ENCODE measurements around the gene SCUBE1. TPM values are rescaled to one million over a fixed set of nuclear protein-coding genes. Genes with fewer than 3 reads are reported as not detected.

The SCUBE1 gene
- total and polyA plus RNA-seq, 2 of the 4 experiments (the other 2 are of a cell fraction) = not detected

DNA sequence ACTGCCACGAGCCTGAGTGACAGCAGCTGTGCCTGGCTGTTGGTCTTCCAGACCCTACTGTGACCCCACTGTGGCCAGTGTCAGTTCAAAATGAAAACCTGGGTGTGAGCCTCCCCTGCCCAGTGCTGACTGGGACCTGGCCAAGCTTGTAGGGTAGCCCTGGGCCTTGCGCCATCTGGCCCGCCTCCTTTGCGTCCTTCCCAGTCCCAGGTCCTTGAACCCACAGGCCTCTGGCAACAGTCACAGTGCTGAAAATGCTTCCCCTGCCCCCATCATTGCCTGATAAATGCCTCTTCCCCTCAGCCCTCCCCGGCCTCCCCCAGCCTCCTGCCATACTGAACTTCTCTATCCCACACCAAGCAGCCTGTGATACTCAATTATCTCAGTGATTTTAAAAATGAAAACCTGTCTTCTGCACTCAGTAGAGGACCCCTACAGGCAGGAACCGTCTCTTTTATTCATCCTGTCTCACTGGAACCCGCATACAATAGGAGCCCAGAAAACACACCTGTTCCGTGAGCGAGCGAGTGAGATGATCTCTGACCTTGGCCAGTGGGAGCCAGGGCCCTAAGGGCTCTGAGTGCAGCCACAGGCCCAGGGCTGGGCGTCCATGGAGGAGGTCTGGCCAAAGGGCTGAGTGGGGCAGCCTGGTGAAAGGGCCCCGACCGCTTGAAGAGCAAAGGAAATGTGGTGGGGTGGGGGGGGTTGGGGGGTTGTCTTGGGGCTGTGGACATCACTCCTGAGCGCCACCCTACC is 106.6 kb downstream of the SCUBE1 start:
- H3K27ac ChIP-seq (ENCODE audit: insufficient read depth, low read length) = no peak overlapping the region
- H3K4me1 ChIP-seq (ENCODE audit: control insufficient read depth, insufficient read depth, low read length) = no peaks in the 10 kb centered on the region
- in situ Hi-C loops (cut with MboI; ENCODE audit: low sequenced_read_pairs) = no loop called here

More for the DNA sequence above, 106.6 kb downstream of the SCUBE1 start:
- dilution Hi-C loops (cut with HindIII; ENCODE audit: low sequenced_read_pairs, unreplicated experiment) (no loop called here), intact Hi-C loops (cut with micrococcal nuclease) (no loop called here)
- ChIA-PET CTCF (no interaction called here), POLR2A (ENCODE audit: unreplicated experiment) (no interaction called here)
- no peak overlapping the region for H3K56ac ChIP-seq (ENCODE audit: extremely low read depth, insufficient read depth, low read length)
- H3K27me3 ChIP-seq (ENCODE audit: control insufficient read depth, insufficient read depth, low read length) = peaks cover 67% of the 10 kb centered on the region
- DNase-seq (no peak), ATAC-seq (ENCODE audit: low read depth) (no peak)
- no peak overlapping the region for H4K5ac ChIP-seq (ENCODE audit: low read depth, low read length)
- H2AK9ac ChIP-seq (replicated peaks; ENCODE audit: low read depth, low read length, poor library complexity) = no peak overlapping the region
- H3K4ac ChIP-seq (ENCODE audit: low read depth, low read length) = no peak overlapping the region
- H3K9me1 ChIP-seq (ENCODE audit: insufficient read depth, low read length) = no peaks in the 10 kb centered on the region
- no peak overlapping the region for H3K4me2 ChIP-seq (ENCODE audit: low read depth, low read length)
- H2BK5ac ChIP-seq (ENCODE audit: low read depth, low read length, poor library complexity, severe bottlenecking) = no peak overlapping the region
- H2BK120ac ChIP-seq (ENCODE audit: low read depth, low read length) = no peak overlapping the region
- WGBS, 2 experiments (ENCODE audit: extremely low coverage in 2 of 2, insufficient read length in 1 of 2) = 51% methylated on average over 6 of the region's 14 CpGs; no CpG with 5 or more reads in 1 of the 2 experiments
- H4K91ac ChIP-seq (ENCODE audit: insufficient read depth, low read depth, low read length) = no peak overlapping the region
- H3K36me3 ChIP-seq (ENCODE audit: control insufficient read depth, insufficient read depth, low read length) = no peaks in the 10 kb centered on the region
- H4K8ac ChIP-seq (ENCODE audit: low read depth in 2 of 2, low read length in 2 of 2) = no peak overlapping the region
- H3K14ac ChIP-seq (replicated peaks; ENCODE audit: low read depth, low read length) = no peak overlapping the region
- H3K18ac ChIP-seq (ENCODE audit: low read depth, low read length) = no peak overlapping the region
- no peak overlapping the region for H2AK5ac ChIP-seq (ENCODE audit: low read depth, low read length)
- no TSS peak for BruUV-seq (replicated peaks)
- H3K79me1 ChIP-seq (ENCODE audit: low read depth in 1 of 2, low read length in 2 of 2) = no peaks in the 10 kb centered on the region
- no peaks in the 10 kb centered on the region for H4K20me1 ChIP-seq (ENCODE audit: insufficient read depth, low read length)
- H2BK15ac ChIP-seq (ENCODE audit: low read depth, low read length) = no peak overlapping the region
- H3K9ac ChIP-seq (ENCODE audit: low read depth, low read length) = no peak overlapping the region
- no peak overlapping the region for H3K23ac ChIP-seq (ENCODE audit: low read depth, low read length)
- H2BK20ac ChIP-seq (ENCODE audit: low read depth, low read length) = no peak overlapping the region
- no peak overlapping the region for H3K4me3 ChIP-seq (ENCODE audit: insufficient read depth, low read depth, low read length)
- H2AFZ ChIP-seq (replicated peaks; ENCODE audit: low read length, poor library complexity) = no peak overlapping the region
- H3K9me3 ChIP-seq (ENCODE audit: control insufficient read depth, insufficient read depth, low read length) = no peaks in the 10 kb centered on the region
- no peak for TF ChIP-seq FOS (IDR thresholded peaks at IDR 0.05; ENCODE audit: low read depth, low read length)
- no peak for TF ChIP-seq POLR2A (IDR thresholded peaks at IDR 0.05; ENCODE audit: low read depth, low read length)

All from IMR-90 (cell line).